ENCODE data around the gene SPATA2. TPM values are rescaled to one million over a fixed set of nuclear protein-coding genes. Genes with fewer than 3 reads are reported as not detected.

Gene SPATA2
- total RNA-seq, 1 donor from 2014 or later = 4.1 TPM

DNA sequence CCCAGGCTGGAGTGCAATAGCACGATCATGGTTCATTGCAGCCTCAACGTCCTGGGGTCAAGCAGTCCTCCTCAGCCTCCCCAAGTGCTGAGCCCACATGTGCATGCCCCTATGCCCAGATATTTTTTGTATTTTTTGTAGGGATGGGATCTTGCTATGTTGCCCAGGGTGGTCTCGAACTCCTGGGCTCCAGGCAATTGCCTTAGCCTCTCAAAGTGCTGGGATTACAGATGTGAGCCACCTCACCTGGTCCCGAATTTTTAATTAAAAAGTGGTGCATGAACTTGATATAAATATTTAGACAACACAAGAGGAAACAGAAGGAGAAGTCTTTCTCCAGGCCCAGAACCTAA lies 13.8 kb upstream of the SPATA2 start:
- ATAC-seq = peak; percentile 12

GRCh38 chr20:49928411-49929141 lies 13.2 kb upstream of the SPATA2 start:
- ATAC-seq = peak; percentile 86

GRCh38 chr20:49925901-49926454 lies 10.6 kb upstream of the SPATA2 start:
- no peak for ATAC-seq

DNA sequence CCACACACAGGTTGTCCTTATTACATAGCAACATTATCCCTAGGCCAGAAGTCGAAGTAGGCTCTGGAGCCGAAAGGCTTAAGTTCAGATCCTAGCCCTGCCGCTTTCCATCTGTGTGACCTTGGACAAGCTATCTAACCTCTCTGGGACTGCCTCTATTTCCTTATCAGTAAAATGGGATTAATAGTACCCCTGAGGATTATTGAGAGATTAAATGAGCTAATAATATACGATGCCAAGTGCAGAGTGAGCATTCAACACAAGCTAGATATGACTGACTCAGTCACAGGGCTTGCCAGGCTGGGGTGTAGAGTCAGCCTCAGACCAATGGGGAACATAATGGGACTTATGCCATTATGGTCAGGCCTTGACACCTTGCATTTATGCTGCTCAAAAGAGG lies 8.9 kb upstream of the SPATA2 start:
- peak; percentile 26 for ATAC-seq

GRCh38 chr20:49919461-49919860 lies 4.1 kb upstream of the SPATA2 start:
- ATAC-seq = no peak

DNA sequence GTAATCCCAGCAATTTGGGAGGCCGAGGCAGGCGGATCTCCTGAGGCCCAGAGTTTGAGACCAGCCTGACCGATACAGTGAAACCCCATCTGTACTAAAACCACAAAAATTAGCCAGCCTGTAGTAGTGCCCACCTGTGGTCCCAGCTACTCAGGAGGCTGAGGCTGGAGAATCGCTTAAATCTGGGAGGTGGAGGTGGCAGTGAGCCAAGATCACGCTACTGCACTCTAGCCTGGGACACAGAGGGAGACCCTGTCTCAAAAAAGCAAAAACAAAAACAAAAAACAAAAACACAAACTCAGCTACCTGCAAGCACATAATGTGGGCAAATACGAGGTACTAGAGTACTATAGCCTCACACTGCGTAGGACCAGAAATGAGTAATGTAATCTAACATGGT lies 3.7 kb upstream of the SPATA2 start:
- ATAC-seq = no peak

DNA sequence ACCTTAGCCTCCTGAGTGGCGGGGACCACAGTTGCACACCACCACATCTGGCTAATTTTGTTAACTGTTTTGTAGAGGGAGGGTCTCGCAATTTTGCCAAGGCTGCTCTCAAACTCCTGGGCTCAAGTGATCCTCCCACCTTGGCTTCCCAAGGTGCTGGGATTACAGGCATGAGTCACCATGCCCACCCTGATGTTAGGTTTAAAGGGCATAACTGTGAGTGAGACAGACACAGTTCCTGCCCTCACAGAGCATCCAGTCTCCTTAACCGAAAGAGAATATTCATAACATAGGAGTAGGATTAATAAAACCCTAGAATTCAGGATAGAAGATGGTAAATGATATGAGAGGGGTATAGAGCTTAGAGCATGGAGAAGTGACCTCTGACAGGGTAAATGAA lies 3.1 kb upstream of the SPATA2 start:
- no peak for ATAC-seq

DNA sequence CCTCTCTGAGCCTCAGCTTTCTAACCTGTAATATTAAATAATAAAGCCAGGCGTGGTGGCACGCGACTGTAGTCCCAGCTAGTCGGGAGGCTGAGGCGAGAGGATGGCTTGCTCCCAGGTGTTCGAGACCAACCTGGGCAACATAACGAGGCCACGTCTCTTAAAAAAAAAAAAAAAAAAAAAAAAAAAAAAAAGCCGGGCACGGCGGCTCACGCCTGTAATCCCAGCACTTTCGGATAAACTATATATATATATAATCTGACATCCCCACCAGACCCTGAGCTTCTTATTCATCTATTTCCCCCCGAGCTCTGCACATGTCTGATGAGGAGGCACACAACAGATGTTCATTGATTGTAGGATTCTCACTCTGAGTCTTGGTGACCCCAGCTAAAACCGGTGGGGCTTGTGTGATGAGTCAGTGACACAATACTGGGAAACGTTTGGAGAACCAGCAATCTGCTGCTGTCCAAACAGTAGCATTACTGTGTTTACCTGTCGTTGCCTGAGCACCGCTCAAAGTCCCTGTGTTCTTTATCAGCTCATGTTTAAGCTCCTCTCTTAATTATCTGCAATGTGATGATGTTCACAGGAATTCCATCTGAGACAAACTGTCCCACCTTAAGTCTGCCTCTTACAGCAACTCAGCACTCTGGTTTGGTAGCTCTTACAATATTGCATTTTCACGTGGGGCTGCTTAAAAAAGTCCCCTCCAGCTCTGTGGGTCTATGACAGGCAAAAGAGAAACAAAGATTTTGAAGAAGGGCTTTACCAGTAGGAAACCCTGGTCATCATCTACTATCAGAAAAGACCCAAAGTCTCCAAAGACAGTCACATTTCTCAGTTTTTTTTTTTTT lies 1.0 kb upstream of the SPATA2 start:
- ATAC-seq = peak; percentile 53

- ATAC-seq = peak; percentile 17
Observed at GRCh38 chr20:49915118-49915379, 280 bp downstream of the SPATA2 start.

- ATAC-seq = peak; percentile 63
Observed at GRCh38 chr20:49914310-49915117, 815 bp downstream of the SPATA2 start.

- no peak for ATAC-seq
Observed at GRCh38 chr20:49913399-49914047, 1.8 kb downstream of the SPATA2 start.

GRCh38 chr20:49910340-49910706 lies 5.0 kb downstream of the SPATA2 start:
- no peak for ATAC-seq

- ATAC-seq = no peak
Observed at GRCh38 chr20:49909499-49910339, 5.6 kb downstream of the SPATA2 start.

DNA sequence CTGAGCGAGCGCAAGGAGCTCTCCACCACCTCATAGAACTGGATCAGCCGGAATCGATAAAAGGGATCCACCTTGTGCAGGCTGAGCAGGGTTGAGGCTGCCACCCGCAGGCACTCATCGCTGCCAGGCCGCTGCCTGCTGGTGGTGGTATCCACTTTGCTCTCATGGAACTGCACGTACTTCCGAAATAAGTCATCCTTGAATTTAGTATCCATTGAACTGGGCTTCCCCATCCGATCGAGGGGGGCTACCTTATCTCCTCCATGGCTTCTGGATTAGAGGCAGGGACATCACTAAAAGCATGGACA lies 7.1 kb downstream of the SPATA2 start:
- peak; percentile 31 for ATAC-seq

DNA sequence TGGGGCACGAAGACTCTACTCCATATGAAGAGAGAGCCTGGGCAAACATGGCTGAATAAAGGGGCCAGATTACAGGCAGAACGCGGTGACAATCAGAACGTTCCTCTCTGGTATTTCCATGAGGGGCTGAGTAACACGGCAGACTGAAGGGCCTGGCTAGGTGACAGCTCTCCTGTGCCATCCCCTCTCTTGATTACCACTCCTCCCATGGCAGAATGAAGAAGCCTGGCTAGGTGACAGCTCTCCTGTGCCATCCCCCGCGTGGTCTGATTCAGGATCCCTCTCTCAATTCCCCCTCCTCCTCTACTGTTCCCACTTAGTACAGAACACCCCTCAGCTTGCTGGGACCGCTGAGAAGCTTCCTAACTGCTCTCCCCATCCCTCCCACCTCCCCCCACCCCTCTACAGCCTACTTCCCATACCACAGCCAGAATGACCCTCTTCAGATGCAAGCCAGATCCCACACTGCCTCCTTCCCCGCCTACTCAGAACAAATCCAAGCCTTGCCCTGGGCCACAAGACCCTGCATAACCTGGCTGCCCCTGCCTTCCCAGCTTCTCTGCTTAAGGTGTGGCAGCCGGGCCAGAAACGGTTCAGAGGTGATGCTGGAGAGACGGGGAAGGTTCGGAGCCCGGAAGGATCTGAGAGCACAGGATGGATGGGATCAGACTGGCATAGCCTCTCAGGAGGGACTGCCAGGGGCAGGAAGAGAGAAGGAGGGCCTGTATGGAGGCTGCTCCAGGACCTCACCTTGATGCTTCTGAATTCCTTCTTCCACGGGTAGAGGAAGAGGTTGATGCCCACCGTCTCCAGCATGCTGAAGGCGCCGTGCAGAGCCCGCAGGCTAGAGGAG lies 7.7 kb downstream of the SPATA2 start:
- no peak for ATAC-seq

GRCh38 chr20:49906615-49907154 lies 8.6 kb downstream of the SPATA2 start:
- ATAC-seq = no peak

DNA sequence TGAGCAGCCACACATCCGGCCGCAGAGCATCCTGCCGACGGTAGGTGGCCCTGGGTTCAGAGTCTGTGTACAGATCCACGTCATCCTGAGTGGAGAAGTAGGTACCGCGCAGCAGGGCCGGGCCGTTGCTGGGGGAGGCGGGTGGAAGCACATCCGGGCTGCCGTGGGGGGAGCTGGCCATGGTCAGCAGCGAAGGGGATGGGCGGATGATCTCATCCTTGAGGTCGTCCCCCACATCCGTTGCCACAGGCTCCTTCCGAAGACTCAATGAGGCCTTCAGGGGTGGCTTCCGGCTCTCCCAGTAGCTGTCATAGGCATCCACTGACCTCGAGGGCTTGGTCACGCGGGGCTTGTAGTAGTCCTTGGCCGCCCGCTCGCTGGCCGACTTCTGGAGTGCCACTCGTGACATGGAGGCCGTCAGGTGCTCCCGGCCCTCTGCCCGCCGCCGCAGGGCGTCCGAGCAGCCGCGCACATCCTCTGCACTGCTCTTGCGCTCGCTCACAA lies 9.2 kb downstream of the SPATA2 start:
- ATAC-seq = peak; percentile 17

DNA sequence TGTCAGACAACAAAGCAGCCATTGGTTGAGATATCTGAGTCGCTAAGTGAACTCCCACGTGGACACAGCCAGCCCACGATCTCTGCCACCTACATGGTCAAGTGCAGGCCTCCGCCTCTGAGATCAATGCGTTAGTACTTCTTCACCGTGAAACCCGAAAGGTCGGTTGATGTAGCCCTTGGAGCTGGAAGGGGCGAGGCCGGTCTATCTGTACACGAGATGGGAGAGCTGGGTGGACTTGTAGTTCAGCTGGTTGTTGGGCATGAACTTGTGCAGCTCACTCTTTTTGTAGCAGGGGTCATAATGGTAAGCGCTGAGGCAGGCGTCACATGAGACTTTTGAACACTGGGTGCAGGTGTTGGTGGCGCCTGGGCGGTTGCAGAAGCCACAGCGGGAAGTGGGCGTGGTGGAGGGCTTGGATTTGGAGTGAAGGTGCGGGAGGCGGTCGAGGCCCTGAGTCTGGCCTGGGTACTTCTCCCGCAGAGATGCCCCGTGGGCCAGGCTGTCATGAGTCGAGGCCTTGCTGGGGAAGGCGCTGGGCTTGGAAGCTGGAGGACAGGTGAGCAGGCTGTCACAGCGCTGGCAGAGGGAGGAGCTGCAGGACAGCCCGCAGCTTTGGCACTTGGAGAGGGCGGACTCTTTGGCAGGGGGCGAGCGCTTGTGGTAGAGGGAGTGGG lies 9.8 kb downstream of the SPATA2 start:
- ATAC-seq = peak; percentile 11

GRCh38 chr20:49904440-49905214 lies 10.7 kb downstream of the SPATA2 start:
- no peak for ATAC-seq
